ENCODE measurements around the gene ERGIC3.
A peak's percentile ranks its signal among the peaks of the same experiment; 100 is the strongest.
"Not testable (repeated sequence)": the region's sequence is repeated elsewhere in the genome, so short reads cannot be mapped to it uniquely, and the experiment has no call there.

ERGIC3 gene

GRCh38 chr20:35515949-35516645, 25.8 kb upstream of the ERGIC3 start (continued):
- TF ChIP-seq ZNF518A (tag by site-specific recombination; conservative IDR thresholded peaks at IDR 0.05; ENCODE audit: low read depth) (no peak), ZNF555 (tag by site-specific recombination; conservative IDR thresholded peaks at IDR 0.05) (no peak), ZNF664 (tag by site-specific recombination; IDR thresholded peaks at IDR 0.05) (no peak), ZNF514 (tag by site-specific recombination; IDR thresholded peaks at IDR 0.05) (no peak), ZNF645 (tag by site-specific recombination; IDR thresholded peaks at IDR 0.05) (no peak), ZNF654 (tag by site-specific recombination; IDR thresholded peaks at IDR 0.05; ENCODE audit: low read depth) (no peak)

GRCh38 chr20:35517125-35517524, 24.8 kb upstream of the ERGIC3 start:
- TF ChIP-seq ZNF174 (tag by site-specific recombination; IDR thresholded peaks at IDR 0.05) (no peak), ZBTB48 (tag by site-specific recombination; IDR thresholded peaks at IDR 0.05) (0 out of 2 replicates have a peak, but pooled peaks have one; percentile 38)
- H3K36me3 ChIP-seq (ENCODE audit: control insufficient read depth in 2 of 2, insufficient read depth in 1 of 2, low read length in 2 of 2), result peaks cover 0 to 33% of the 10 kb centered on the region in 2 experiments; a peak in 2 of 3 replicates
- H3K4me1 ChIP-seq (ENCODE audit: control insufficient read depth, insufficient read depth, low read length), result no peaks in the 10 kb centered on the region
- H3K27ac ChIP-seq (ENCODE audit: extremely low read depth, low read depth, low read length), result no peak overlapping the region
- POLR2A ChIA-PET, result interaction anchor here (0.6 to 1.0 kb wide), 2 partner anchors 279 to 437 kb away, joined by 3 read pairs; partner anchors contain the start of gene SCAND1
- no peak overlapping the region for H3K4me3 ChIP-seq (ENCODE audit: low read depth, low read length)
- CTCF ChIA-PET, result interaction anchor here (0.5 kb wide), 1 partner anchor 216 kb away, joined by 3 read pairs; no protein-coding TSS in a partner anchor
- no peaks in the 10 kb centered on the region for H3K9me3 ChIP-seq (ENCODE audit: control insufficient read depth, insufficient read depth, low read depth, low read length)

GRCh38 chr20:35517767-35518166, 24.1 kb upstream of the ERGIC3 start:
- POLR2A ChIA-PET, result interaction anchor here (1.0 kb wide), 1 partner anchor 436 kb away, joined by 3 read pairs; the partner anchor contains the start of gene SCAND1
- CTCF ChIA-PET, result interaction anchor here (0.5 to 0.6 kb wide), 2 partner anchors 60 to 217 kb away, joined by 3 to 5 read pairs; no protein-coding TSS in a partner anchor

GRCh38 chr20:35518955-35519354, 22.9 kb upstream of the ERGIC3 start:
- CTCF ChIA-PET, result interaction anchor here (1.1 kb wide), 1 partner anchor 19 kb away, joined by 3 read pairs; no protein-coding TSS in a partner anchor

More at GRCh38 chr20:35517767-35518166, 24.1 kb upstream of the ERGIC3 start:
- H3K4me3 ChIP-seq (ENCODE audit: low read depth, low read length); H3K9me3 ChIP-seq (ENCODE audit: control insufficient read depth, insufficient read depth, low read depth, low read length); H3K27ac ChIP-seq (ENCODE audit: extremely low read depth, low read depth, low read length); H3K4me1 ChIP-seq (ENCODE audit: control insufficient read depth, insufficient read depth, low read length): not testable (repeated sequence)
- peaks cover 0 to 27% of the 10 kb centered on the region in 2 experiments; a peak in 2 of 3 replicates for H3K36me3 ChIP-seq (ENCODE audit: control insufficient read depth in 2 of 2, insufficient read depth in 1 of 2, low read length in 2 of 2)

More at GRCh38 chr20:35518955-35519354, 22.9 kb upstream of the ERGIC3 start:
- no peak overlapping the region for H3K27ac ChIP-seq (ENCODE audit: extremely low read depth, low read depth, low read length)
- TF ChIP-seq ZNF529 (tag by site-specific recombination; IDR thresholded peaks at IDR 0.05; ENCODE audit: insufficient replicate concordance), result no peak
- TF ChIP-seq ZNF664 (tag by site-specific recombination; IDR thresholded peaks at IDR 0.05), result no peak
- TF ChIP-seq ZNF19 (tag by site-specific recombination; IDR thresholded peaks at IDR 0.05; ENCODE audit: low read depth), result no peak
- no peak for TF ChIP-seq FEZF1 (tag by site-specific recombination; IDR thresholded peaks at IDR 0.05)
- no peak for TF ChIP-seq YY1 (tag by site-specific recombination; IDR thresholded peaks at IDR 0.05)
- TF ChIP-seq ZBTB44 (tag by site-specific recombination; IDR thresholded peaks at IDR 0.05), result no peak
- TF ChIP-seq INSM2 (tag by site-specific recombination; IDR thresholded peaks at IDR 0.05), result no peak
- TF ChIP-seq ZFHX2 (tag by site-specific recombination; conservative IDR thresholded peaks at IDR 0.05), result no peak
- H3K36me3 ChIP-seq (ENCODE audit: control insufficient read depth in 2 of 2, insufficient read depth in 1 of 2, low read length in 2 of 2), result peaks cover 0 to 18% of the 10 kb centered on the region in 2 experiments; a peak in 1 of 3 replicates
- H3K9me3 ChIP-seq (ENCODE audit: control insufficient read depth, insufficient read depth, low read depth, low read length), result no peaks in the 10 kb centered on the region
- no peak overlapping the region for H3K4me3 ChIP-seq (ENCODE audit: low read depth, low read length)
- H3K4me1 ChIP-seq (ENCODE audit: control insufficient read depth, insufficient read depth, low read length), result no peaks in the 10 kb centered on the region
- POLR2A ChIA-PET, result interaction anchor here (0.8 kb wide), 1 partner anchor 218 kb away, joined by 4 read pairs; no protein-coding TSS in a partner anchor

Data from HEK293 (cell line).